H9 (cell line): ENCODE measurements around the gene NOL9. TPM values are rescaled to one million over a fixed set of nuclear protein-coding genes. Genes with fewer than 3 reads are reported as not detected.

Experiments
- DNase-seq: peaks from one replicate; pipeline ENCODE4 v3.0.0-alpha.2; 2017
- H2AFZ ChIP-seq: one replicate; pipeline ENCODE4 v1.6.1; 2013; ENCODE audit warnings: mild to moderate bottlenecking, low read length, control low read depth, moderate library complexity
- H2AK5ac ChIP-seq: 2 replicates; pipeline ENCODE4 v1.6.1; 2013; ENCODE audit warnings: low read length, control low read depth, mixed read lengths; ENCODE audit not compliant: insufficient read length
- H2BK120ac ChIP-seq: one replicate; pipeline ENCODE4 v1.6.1; 2013; ENCODE audit warnings: low read depth, mild to moderate bottlenecking, low read length, control low read depth, inconsistent platforms; ENCODE audit not compliant: poor library complexity, severe bottlenecking
- H2BK12ac ChIP-seq: 2 replicates; pipeline ENCODE4 v1.6.1; 2013; ENCODE audit warnings: low read length, control low read depth, mixed read lengths, low read depth; ENCODE audit not compliant: insufficient read length
- H2BK15ac ChIP-seq: 2 replicates; pipeline ENCODE4 v1.6.1; 2013; ENCODE audit warnings: low read depth, low read length, control low read depth
- H2BK20ac ChIP-seq: one replicate; pipeline ENCODE4 v1.6.1; 2013; ENCODE audit warnings: low read depth, mild to moderate bottlenecking, low read length, control low read depth, inconsistent platforms; ENCODE audit not compliant: poor library complexity, severe bottlenecking
- H2BK5ac ChIP-seq: 2 replicates; pipeline ENCODE4 v1.6.1; 2013; ENCODE audit warnings: low read length, control low read depth, mixed read lengths; ENCODE audit not compliant: insufficient read length
- H3K14ac ChIP-seq: 2 replicates; pipeline ENCODE4 v1.6.1; 2013; ENCODE audit warnings: low read length, control low read depth; ENCODE audit not compliant: insufficient read depth
- H3K18ac ChIP-seq: 2 replicates; pipeline ENCODE4 v1.6.1; 2013; ENCODE audit warnings: low read depth, mild to moderate bottlenecking, mixed read lengths, low read length, control low read depth; ENCODE audit not compliant: insufficient read length
- H3K23ac ChIP-seq: 2 replicates; pipeline ENCODE4 v1.6.1; 2013; ENCODE audit warnings: low read length, control low read depth, mixed read lengths, low read depth; ENCODE audit not compliant: insufficient read length
- H3K23me2 ChIP-seq: 2 replicates; pipeline ENCODE4 v1.6.1; 2013; ENCODE audit warnings: low read depth, mild to moderate bottlenecking, mixed read lengths, low read length, control low read depth; ENCODE audit not compliant: insufficient read length, poor library complexity, severe bottlenecking
- H3K27ac ChIP-seq: 2 replicates; pipeline ENCODE4 v1.5.1; 2013; ENCODE audit warnings: low read length, control low read depth, mixed read lengths, low read depth; ENCODE audit not compliant: insufficient read length
- H3K27me3 ChIP-seq: 2 replicates; pipeline ENCODE4 v1.6.1; 2013; ENCODE audit warnings: low read length, control low read depth, inconsistent platforms; ENCODE audit not compliant: insufficient read depth
- H3K4ac ChIP-seq: 2 replicates; pipeline ENCODE4 v1.6.1; 2013; ENCODE audit warnings: low read depth, mild to moderate bottlenecking, control low read depth, inconsistent platforms, low read length, moderate library complexity
- H3K4me1 ChIP-seq: 2 replicates; pipeline ENCODE4 v1.6.1; 2013; ENCODE audit warnings: low read length, control low read depth, inconsistent platforms; ENCODE audit not compliant: insufficient read depth
- H3K4me2 ChIP-seq: 2 replicates; pipeline ENCODE4 v1.6.1; 2013; ENCODE audit warnings: low read length, control low read depth, mixed read lengths; ENCODE audit not compliant: insufficient read length, insufficient read depth
- H3K56ac ChIP-seq: 2 replicates; pipeline ENCODE4 v1.6.1; 2013; ENCODE audit warnings: low read depth, mild to moderate bottlenecking, mixed read lengths, low read length, control low read depth; ENCODE audit not compliant: insufficient read length
- H3K79me1 ChIP-seq: 2 replicates; pipeline ENCODE4 v1.6.1; 2013; ENCODE audit warnings: low read depth, mild to moderate bottlenecking, moderate library complexity, low read length, control low read depth, inconsistent platforms; ENCODE audit not compliant: insufficient read depth, poor library complexity, severe bottlenecking
- H3K79me2 ChIP-seq: 2 replicates; pipeline ENCODE4 v1.6.1; 2013; ENCODE audit warnings: low read length, control low read depth, inconsistent platforms; ENCODE audit not compliant: insufficient read depth
- H3K9ac ChIP-seq: 2 replicates; pipeline ENCODE4 v1.6.1; 2013; ENCODE audit warnings: low read length, control low read depth, mixed read lengths; ENCODE audit not compliant: insufficient read length; ENCODE audit errors: extremely low read depth
- H3K9me3 ChIP-seq: one replicate; pipeline ENCODE4 v1.6.1; 2013; ENCODE audit warnings: low read depth, low read length, inconsistent platforms; ENCODE audit not compliant: control insufficient read depth
- H3T11ph ChIP-seq: one replicate; pipeline ENCODE4 v1.6.1; 2013; ENCODE audit warnings: mild to moderate bottlenecking, low read length, control low read depth, inconsistent platforms
- H4K20me1 ChIP-seq: one replicate; pipeline ENCODE4 v1.6.1; 2013; ENCODE audit not compliant: control insufficient read depth, insufficient read length, insufficient read depth
- H4K5ac ChIP-seq: 2 replicates; pipeline ENCODE4 v1.6.1; 2013; ENCODE audit warnings: low read depth, mild to moderate bottlenecking, mixed read lengths, low read length, control low read depth; ENCODE audit not compliant: insufficient read length
- H4K8ac ChIP-seq: replicated peaks from 2 replicates; pipeline ENCODE4 v1.6.1; 2013; ENCODE audit warnings: low read length, control low read depth, mixed read lengths, low read depth; ENCODE audit not compliant: insufficient read length
- H4K91ac ChIP-seq: 2 replicates; pipeline ENCODE4 v1.6.1; 2013; ENCODE audit warnings: low read depth, mild to moderate bottlenecking, moderate library complexity, mixed read lengths, low read length, control low read depth; ENCODE audit not compliant: insufficient read length
- H3K27ac Mint-ChIP-seq, 3 experiments: 2 replicates in 2 of 3; 3 replicates in 1 of 3; pipeline ENCODE4 v1.8.0; 2020 to 2021; ENCODE audit warnings: mixed read lengths in 3 of 3, mild to moderate bottlenecking in 1 of 3, moderate library complexity in 1 of 3
- H3K27me3 Mint-ChIP-seq: 2 replicates; pipeline ENCODE4 v1.8.0; 2021; ENCODE audit warnings: low read depth, mild to moderate bottlenecking, moderate library complexity, mixed read lengths
- H3K36me3 Mint-ChIP-seq, 3 experiments: 2 replicates in 2 of 3; 3 replicates in 1 of 3; pipeline ENCODE4 v1.8.0; 2020 to 2021; ENCODE audit warnings: low read depth in 3 of 3, mixed read lengths in 3 of 3; ENCODE audit not compliant: insufficient read depth in 1 of 3
- H3K4me1 Mint-ChIP-seq, 2 experiments: 2 replicates each; pipeline ENCODE4 v1.8.0; 2020; ENCODE audit warnings: mixed read lengths in 2 of 2
- H3K4me3 Mint-ChIP-seq, 2 experiments: 2 replicates in 1 of 2; 3 replicates in 1 of 2; pipeline ENCODE4 v1.8.0; 2020 to 2021; ENCODE audit warnings: mild to moderate bottlenecking in 2 of 2, mixed read lengths in 2 of 2, moderate library complexity in 1 of 2
- H3K9me3 Mint-ChIP-seq, 2 experiments: 2 replicates in 1 of 2; 3 replicates in 1 of 2; pipeline ENCODE4 v1.8.0; 2020; ENCODE audit warnings: mild to moderate bottlenecking in 2 of 2, mixed read lengths in 2 of 2, moderate library complexity in 1 of 2
- WGBS: extraction: QIAGEN DNeasy Blood & Tissue Kit; methylation state at CpG from one replicate; pipeline ENCODE4 v1.1.7; 2013; ENCODE audit warnings: missing lambda C conversion rate, low lambda C conversion rate, mixed read lengths; ENCODE audit not compliant: insufficient read length; ENCODE audit errors: extremely low coverage; 5-methylcytosine and 5-hydroxymethylcytosine counted together
- total RNA-seq: library from RNA; stranded (reverse); gene quantifications from 2 replicates; pipeline ENCODE4 v1.2.1, GENCODE V29; 2021
- TF ChIP-seq, protein P1 (sequence below): fragments of 200-600 bp; sonication (generic); conservative IDR thresholded peaks from 3 replicates; pipeline ENCODE4 v1.8.0; 2021; ENCODE audit warnings: antibody characterized with exemption, mild to moderate bottlenecking

The NOL9 gene
- total RNA-seq, 1 experiment from 2014 or later, result 50.4 TPM

- Mint-ChIP-seq H3K36me3 (peaks cover 23 to 58% (median 50%) of the 10 kb centered on the region in 3 experiments; a peak in 6 of 7 replicates), H3K4me1 (peaks cover 5% of the 10 kb centered on the region in 2 experiments), H3K9me3 (no peaks in the 10 kb centered on the region), H3K4me3 (no peak overlapping the region), H3K27me3 (no peaks in the 10 kb centered on the region), H3K27ac (no peak overlapping the region)
- Histone ChIP-seq H2AFZ (no peak overlapping the region), H3K9ac (no peak overlapping the region), H3K4ac (no peak overlapping the region), H4K20me1 (no peaks in the 10 kb centered on the region), H2BK15ac (no peak overlapping the region), H3K79me1 (no peaks in the 10 kb centered on the region), H4K8ac (no peak overlapping the region), H3K9me3 (no peaks in the 10 kb centered on the region), H3K79me2 (no peaks in the 10 kb centered on the region), H3K23me2 (no peaks in the 10 kb centered on the region), H3K4me1 (no peaks in the 10 kb centered on the region), H3K14ac (no peak overlapping the region), H2BK5ac (no peak overlapping the region), H2BK120ac (no peak overlapping the region), H2BK12ac (no peak overlapping the region), H4K5ac (no peak overlapping the region), H3K23ac (no peak overlapping the region), H4K91ac (no peak overlapping the region), H3K56ac (no peak overlapping the region), H3K4me2 (no peak overlapping the region), H3T11ph (no peak overlapping the region), H2AK5ac (no peak overlapping the region), H3K27ac (no peak overlapping the region), H3K18ac (no peak overlapping the region), H2BK20ac (no peak overlapping the region), H3K27me3 (no peaks in the 10 kb centered on the region)
- no CpG with 5 or more reads among the region's 11 CpGs for WGBS
- TF ChIP-seq, protein P1, sequence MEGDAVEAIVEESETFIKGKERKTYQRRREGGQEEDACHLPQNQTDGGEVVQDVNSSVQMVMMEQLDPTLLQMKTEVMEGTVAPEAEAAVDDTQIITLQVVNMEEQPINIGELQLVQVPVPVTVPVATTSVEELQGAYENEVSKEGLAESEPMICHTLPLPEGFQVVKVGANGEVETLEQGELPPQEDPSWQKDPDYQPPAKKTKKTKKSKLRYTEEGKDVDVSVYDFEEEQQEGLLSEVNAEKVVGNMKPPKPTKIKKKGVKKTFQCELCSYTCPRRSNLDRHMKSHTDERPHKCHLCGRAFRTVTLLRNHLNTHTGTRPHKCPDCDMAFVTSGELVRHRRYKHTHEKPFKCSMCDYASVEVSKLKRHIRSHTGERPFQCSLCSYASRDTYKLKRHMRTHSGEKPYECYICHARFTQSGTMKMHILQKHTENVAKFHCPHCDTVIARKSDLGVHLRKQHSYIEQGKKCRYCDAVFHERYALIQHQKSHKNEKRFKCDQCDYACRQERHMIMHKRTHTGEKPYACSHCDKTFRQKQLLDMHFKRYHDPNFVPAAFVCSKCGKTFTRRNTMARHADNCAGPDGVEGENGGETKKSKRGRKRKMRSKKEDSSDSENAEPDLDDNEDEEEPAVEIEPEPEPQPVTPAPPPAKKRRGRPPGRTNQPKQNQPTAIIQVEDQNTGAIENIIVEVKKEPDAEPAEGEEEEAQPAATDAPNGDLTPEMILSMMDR, result no peak
- DNase-seq, result no peak
Observed at GRCh38 chr1:6526316-6526715, 28.0 kb downstream of the NOL9 start.
